ENCODE measurements around the gene TRIM42. TPM values are rescaled to one million over a fixed set of nuclear protein-coding genes. Genes with fewer than 3 reads are reported as not detected.

TRIM42 gene
- total RNA-seq, result not detected
- long read RNA-seq, result 0 reads

- ATAC-seq (no peak), DNase-seq (no peak)
- intact Hi-C loops (cut with DNase I), result no loop called here
These were observed at the start of gene TRIM42 for GRCh38 chr3:140677764-140678163. Gene TRIM42 (plus strand): TSS chr3:140678064. CDS start chr3:140678230, 166 bp downstream.

GRCh38 chr3:140628606-140629005, 49.3 kb upstream of the TRIM42 start:
- no peak for DNase-seq
- intact Hi-C loops (cut with DNase I), result no loop called here
- ATAC-seq, result no peak

GRCh38 chr3:140629357-140630137, 48.3 kb upstream of the TRIM42 start:
- intact Hi-C loops (cut with DNase I), result no loop called here
- peak; percentile 23 to 88 for ATAC-seq
- DNase-seq, result no peak

GRCh38 chr3:140630366-140630765, 47.5 kb upstream of the TRIM42 start:
- no peak for ATAC-seq
- no peak for DNase-seq
- intact Hi-C loops (cut with DNase I), result no loop called here

GRCh38 chr3:140630866-140631265, 47.0 kb upstream of the TRIM42 start:
- intact Hi-C loops (cut with DNase I), result no loop called here
- no peak for ATAC-seq
- no peak for DNase-seq

- DNase-seq (no peak), ATAC-seq (no peak)
- intact Hi-C loops (cut with DNase I), result no loop called here
These were observed 42.6 kb upstream of the TRIM42 start for GRCh38 chr3:140635276-140635675.

GRCh38 chr3:140636406-140637138, 41.3 kb upstream of the TRIM42 start:
- no peak for DNase-seq
- peak in 1 of 2 donors; percentile 57 for ATAC-seq
- intact Hi-C loops (cut with DNase I), result no loop called here

- no peak for ATAC-seq
- intact Hi-C loops (cut with DNase I), result no loop called here
- no peak for DNase-seq
These were observed 26.6 kb upstream of the TRIM42 start for GRCh38 chr3:140651287-140651686.

GRCh38 chr3:140655678-140656077, 22.2 kb upstream of the TRIM42 start:
- no peak for ATAC-seq
- intact Hi-C loops (cut with DNase I), result no loop called here
- DNase-seq, result no peak

GRCh38 chr3:140664111-140664510, 13.8 kb upstream of the TRIM42 start:
- DNase-seq, result no peak
- intact Hi-C loops (cut with DNase I), result no loop called here
- no peak for ATAC-seq

GRCh38 chr3:140682586-140682985, 4.7 kb downstream of the TRIM42 start:
- ATAC-seq (no peak), DNase-seq (no peak)
- intact Hi-C loops (cut with DNase I), result no loop called here

GRCh38 chr3:140686128-140686527, 8.3 kb downstream of the TRIM42 start:
- intact Hi-C loops (cut with DNase I), result no loop called here
- DNase-seq, result no peak
- no peak for ATAC-seq

- ATAC-seq (no peak), DNase-seq (no peak)
- intact Hi-C loops (cut with DNase I), result no loop called here
These were observed 9.1 kb downstream of the TRIM42 start for GRCh38 chr3:140686948-140687347.

- intact Hi-C loops (cut with DNase I), result no loop called here
- ATAC-seq, result no peak
- no peak for DNase-seq
These were observed 17.6 kb downstream of the TRIM42 start for GRCh38 chr3:140695361-140696061.

GRCh38 chr3:140699516-140700231, 21.8 kb downstream of the TRIM42 start:
- intact Hi-C loops (cut with DNase I), result no loop called here
- DNase-seq (no peak), ATAC-seq (no peak)

- DNase-seq (no peak), ATAC-seq (no peak)
- intact Hi-C loops (cut with DNase I), result no loop called here
These were observed 24.4 kb downstream of the TRIM42 start for GRCh38 chr3:140702281-140702680.

- intact Hi-C loops (cut with DNase I), result no loop called here
- no peak for ATAC-seq
- no peak for DNase-seq
These were observed 25.6 kb downstream of the TRIM42 start for GRCh38 chr3:140703496-140703895.

- ATAC-seq, result no peak
- intact Hi-C loops (cut with DNase I), result no loop called here
- DNase-seq, result no peak
These were observed 26.9 kb downstream of the TRIM42 start for GRCh38 chr3:140704733-140705132.

GRCh38 chr3:140705954-140706353, 28.1 kb downstream of the TRIM42 start:
- no peak for DNase-seq
- intact Hi-C loops (cut with DNase I), result no loop called here
- no peak for ATAC-seq

Data from left cardiac atrium (tissue), 4 donors.